ENCODE measurements around the gene ZNF521. TPM values are rescaled to one million over a fixed set of nuclear protein-coding genes. Genes with fewer than 3 reads are reported as not detected.

ZNF521 gene
- total and polyA plus RNA-seq, 2 of the 13 experiments (the other 11 are each of a cell fraction or from before 2014, with no cell fraction given), result 0.02 TPM; not detected in 1

- TF ChIP-seq KIAA2018 (CRISPR knock-in tag; IDR thresholded peaks at IDR 0.05; ENCODE audit: borderline replicate concordance) (no peak), MTF2 (CRISPR knock-in tag; IDR thresholded peaks at IDR 0.05; ENCODE audit: borderline replicate concordance) (no peak), SP5 (CRISPR knock-in tag; IDR thresholded peaks at IDR 0.05; ENCODE audit: borderline replicate concordance, low read depth) (no peak)
- TF ChIP-seq, protein P1, sequence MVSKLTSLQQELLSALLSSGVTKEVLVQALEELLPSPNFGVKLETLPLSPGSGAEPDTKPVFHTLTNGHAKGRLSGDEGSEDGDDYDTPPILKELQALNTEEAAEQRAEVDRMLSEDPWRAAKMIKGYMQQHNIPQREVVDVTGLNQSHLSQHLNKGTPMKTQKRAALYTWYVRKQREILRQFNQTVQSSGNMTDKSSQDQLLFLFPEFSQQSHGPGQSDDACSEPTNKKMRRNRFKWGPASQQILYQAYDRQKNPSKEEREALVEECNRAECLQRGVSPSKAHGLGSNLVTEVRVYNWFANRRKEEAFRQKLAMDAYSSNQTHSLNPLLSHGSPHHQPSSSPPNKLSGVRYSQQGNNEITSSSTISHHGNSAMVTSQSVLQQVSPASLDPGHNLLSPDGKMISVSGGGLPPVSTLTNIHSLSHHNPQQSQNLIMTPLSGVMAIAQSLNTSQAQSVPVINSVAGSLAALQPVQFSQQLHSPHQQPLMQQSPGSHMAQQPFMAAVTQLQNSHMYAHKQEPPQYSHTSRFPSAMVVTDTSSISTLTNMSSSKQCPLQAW (CRISPR knock-in tag; IDR thresholded peaks at IDR 0.05), result no peak
Observed at GRCh38 chr18:25239581-25240419, 112.2 kb downstream of the ZNF521 start (continued).
